ENCODE measurements around the gene ADCY3.

DNA sequence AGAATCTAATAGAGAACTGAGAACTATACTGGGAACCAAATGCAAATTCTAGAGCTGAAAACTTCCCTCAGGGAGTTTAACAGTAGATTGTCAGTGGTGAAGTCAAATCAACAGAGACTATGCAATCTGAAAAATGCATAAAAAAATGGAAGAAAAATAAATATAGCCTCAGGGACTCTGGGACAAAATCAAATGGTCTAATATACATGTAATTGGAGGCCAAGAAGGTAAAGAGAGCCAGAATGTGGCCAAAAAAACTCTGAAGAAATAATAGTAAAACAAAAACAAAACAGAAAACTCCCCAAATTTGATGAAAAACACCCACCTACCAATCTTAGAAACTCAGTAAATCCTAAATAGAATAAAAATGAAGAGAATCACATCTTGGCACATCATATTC lies 35.2 kb upstream of the ADCY3 start:
- TF ChIP-seq ZNF70 (CRISPR knock-in tag; IDR thresholded peaks at IDR 0.05) (no peak), SNAI2 (CRISPR knock-in tag; IDR thresholded peaks at IDR 0.05) (no peak), CSDC2 (CRISPR knock-in tag; IDR thresholded peaks at IDR 0.05) (no peak), RARB (CRISPR knock-in tag; IDR thresholded peaks at IDR 0.05) (no peak), ZNF8 (CRISPR knock-in tag; IDR thresholded peaks at IDR 0.05) (no peak), PPARA (CRISPR knock-in tag; IDR thresholded peaks at IDR 0.05; ENCODE audit: borderline replicate concordance) (no peak), ZFP3 (CRISPR knock-in tag; IDR thresholded peaks at IDR 0.05) (no peak), GLIS3 (CRISPR knock-in tag; IDR thresholded peaks at IDR 0.05) (no peak), ARNTL (CRISPR knock-in tag; IDR thresholded peaks at IDR 0.05; ENCODE audit: borderline replicate concordance, low read depth) (no peak), ZC3H10 (CRISPR knock-in tag; IDR thresholded peaks at IDR 0.05) (no peak), ESRRG (CRISPR knock-in tag; IDR thresholded peaks at IDR 0.05) (no peak)
- TF ChIP-seq, protein P1, sequence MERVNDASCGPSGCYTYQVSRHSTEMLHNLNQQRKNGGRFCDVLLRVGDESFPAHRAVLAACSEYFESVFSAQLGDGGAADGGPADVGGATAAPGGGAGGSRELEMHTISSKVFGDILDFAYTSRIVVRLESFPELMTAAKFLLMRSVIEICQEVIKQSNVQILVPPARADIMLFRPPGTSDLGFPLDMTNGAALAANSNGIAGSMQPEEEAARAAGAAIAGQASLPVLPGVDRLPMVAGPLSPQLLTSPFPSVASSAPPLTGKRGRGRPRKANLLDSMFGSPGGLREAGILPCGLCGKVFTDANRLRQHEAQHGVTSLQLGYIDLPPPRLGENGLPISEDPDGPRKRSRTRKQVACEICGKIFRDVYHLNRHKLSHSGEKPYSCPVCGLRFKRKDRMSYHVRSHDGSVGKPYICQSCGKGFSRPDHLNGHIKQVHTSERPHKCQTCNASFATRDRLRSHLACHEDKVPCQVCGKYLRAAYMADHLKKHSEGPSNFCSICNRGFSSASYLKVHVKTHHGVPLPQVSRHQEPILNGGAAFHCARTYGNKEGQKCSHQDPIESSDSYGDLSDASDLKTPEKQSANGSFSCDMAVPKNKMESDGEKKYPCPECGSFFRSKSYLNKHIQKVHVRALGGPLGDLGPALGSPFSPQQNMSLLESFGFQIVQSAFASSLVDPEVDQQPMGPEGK (CRISPR knock-in tag; IDR thresholded peaks at IDR 0.05; ENCODE audit: borderline replicate concordance): no peak

Measured in SK-N-SH treated with all-trans-retinoic acid at 6 μM for 48 hours (cell line).